ENCODE data around the gene LINGO4. TPM values are rescaled to one million over a fixed set of nuclear protein-coding genes. Genes with fewer than 3 reads are reported as not detected.

The LINGO4 gene
- total and polyA plus RNA-seq, 2 of the 13 experiments (the other 11 are each of a cell fraction or from before 2014, with no cell fraction given) = 0.02 to 0.05 TPM

DNA sequence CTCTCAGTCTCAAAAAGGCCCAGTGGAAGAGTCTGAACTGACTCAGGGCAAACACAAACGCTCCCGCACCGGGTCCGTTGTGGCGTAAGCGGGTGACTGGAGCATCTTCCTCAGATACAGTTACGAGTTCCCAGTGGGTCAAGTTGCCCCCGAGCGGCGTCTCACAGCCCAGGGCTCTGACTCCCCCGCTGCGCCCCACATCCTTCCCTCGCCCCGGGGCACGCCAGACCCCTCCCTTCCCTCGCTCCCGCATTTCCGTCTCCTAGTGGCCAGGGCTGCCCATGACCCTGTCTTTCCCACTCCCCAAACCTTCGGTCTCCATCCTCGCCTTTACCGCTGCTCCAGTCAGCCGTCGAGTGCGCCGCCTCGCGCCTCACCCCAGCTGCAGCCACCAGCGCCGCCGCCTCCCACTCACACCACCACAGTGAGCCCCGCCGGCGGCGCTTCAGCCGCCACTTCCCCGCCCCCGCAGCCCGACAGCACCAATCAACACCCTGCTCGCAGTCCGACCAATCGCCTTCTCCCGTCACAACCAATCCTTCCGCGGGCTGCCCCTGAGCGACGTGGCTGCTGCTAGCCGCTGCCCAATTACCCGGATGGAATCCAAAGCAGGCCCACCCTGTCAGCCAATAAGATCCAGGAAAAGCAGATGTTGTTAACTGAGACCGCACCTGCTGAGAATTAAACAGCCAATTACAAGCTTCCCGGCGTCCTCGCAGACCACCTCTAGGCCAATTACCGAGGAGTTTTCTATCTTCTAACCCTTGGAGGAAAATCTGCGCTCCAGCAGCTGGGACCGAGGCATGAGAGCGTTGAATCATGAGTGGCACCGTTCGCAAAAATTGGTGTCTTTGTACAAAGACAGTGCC lies 14.9 kb downstream of the LINGO4 start, which contains the start of gene TDRKH (continued):
- TF ChIP-seq, protein P1, sequence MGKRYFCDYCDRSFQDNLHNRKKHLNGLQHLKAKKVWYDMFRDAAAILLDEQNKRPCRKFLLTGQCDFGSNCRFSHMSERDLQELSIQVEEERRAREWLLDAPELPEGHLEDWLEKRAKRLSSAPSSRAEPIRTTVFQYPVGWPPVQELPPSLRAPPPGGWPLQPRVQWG (CRISPR knock-in tag; IDR thresholded peaks at IDR 0.05; ENCODE audit: borderline replicate concordance, low read depth) = no peak
- TF ChIP-seq, protein P2, sequence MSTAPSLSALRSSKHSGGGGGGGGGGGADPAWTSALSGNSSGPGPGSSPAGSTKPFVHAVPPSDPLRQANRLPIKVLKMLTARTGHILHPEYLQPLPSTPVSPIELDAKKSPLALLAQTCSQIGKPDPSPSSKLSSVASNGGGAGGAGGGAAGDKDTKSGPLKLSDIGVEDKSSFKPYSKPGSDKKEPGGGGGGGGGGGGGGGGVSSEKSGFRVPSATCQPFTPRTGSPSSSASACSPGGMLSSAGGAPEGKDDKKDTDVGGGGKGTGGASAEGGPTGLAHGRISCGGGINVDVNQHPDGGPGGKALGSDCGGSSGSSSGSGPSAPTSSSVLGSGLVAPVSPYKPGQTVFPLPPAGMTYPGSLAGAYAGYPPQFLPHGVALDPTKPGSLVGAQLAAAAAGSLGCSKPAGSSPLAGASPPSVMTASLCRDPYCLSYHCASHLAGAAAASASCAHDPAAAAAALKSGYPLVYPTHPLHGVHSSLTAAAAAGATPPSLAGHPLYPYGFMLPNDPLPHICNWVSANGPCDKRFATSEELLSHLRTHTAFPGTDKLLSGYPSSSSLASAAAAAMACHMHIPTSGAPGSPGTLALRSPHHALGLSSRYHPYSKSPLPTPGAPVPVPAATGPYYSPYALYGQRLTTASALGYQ (CRISPR knock-in tag; IDR thresholded peaks at IDR 0.05) = no peak; the same call in 1 of the 2 replicates
- no peak for TF ChIP-seq ZNF260 (CRISPR knock-in tag; IDR thresholded peaks at IDR 0.05; ENCODE audit: borderline replicate concordance, low read depth)
- TF ChIP-seq POGZ (CRISPR knock-in tag; IDR thresholded peaks at IDR 0.05) = no peak; the same call in 1 of the 2 replicates
- TF ChIP-seq, protein P3, sequence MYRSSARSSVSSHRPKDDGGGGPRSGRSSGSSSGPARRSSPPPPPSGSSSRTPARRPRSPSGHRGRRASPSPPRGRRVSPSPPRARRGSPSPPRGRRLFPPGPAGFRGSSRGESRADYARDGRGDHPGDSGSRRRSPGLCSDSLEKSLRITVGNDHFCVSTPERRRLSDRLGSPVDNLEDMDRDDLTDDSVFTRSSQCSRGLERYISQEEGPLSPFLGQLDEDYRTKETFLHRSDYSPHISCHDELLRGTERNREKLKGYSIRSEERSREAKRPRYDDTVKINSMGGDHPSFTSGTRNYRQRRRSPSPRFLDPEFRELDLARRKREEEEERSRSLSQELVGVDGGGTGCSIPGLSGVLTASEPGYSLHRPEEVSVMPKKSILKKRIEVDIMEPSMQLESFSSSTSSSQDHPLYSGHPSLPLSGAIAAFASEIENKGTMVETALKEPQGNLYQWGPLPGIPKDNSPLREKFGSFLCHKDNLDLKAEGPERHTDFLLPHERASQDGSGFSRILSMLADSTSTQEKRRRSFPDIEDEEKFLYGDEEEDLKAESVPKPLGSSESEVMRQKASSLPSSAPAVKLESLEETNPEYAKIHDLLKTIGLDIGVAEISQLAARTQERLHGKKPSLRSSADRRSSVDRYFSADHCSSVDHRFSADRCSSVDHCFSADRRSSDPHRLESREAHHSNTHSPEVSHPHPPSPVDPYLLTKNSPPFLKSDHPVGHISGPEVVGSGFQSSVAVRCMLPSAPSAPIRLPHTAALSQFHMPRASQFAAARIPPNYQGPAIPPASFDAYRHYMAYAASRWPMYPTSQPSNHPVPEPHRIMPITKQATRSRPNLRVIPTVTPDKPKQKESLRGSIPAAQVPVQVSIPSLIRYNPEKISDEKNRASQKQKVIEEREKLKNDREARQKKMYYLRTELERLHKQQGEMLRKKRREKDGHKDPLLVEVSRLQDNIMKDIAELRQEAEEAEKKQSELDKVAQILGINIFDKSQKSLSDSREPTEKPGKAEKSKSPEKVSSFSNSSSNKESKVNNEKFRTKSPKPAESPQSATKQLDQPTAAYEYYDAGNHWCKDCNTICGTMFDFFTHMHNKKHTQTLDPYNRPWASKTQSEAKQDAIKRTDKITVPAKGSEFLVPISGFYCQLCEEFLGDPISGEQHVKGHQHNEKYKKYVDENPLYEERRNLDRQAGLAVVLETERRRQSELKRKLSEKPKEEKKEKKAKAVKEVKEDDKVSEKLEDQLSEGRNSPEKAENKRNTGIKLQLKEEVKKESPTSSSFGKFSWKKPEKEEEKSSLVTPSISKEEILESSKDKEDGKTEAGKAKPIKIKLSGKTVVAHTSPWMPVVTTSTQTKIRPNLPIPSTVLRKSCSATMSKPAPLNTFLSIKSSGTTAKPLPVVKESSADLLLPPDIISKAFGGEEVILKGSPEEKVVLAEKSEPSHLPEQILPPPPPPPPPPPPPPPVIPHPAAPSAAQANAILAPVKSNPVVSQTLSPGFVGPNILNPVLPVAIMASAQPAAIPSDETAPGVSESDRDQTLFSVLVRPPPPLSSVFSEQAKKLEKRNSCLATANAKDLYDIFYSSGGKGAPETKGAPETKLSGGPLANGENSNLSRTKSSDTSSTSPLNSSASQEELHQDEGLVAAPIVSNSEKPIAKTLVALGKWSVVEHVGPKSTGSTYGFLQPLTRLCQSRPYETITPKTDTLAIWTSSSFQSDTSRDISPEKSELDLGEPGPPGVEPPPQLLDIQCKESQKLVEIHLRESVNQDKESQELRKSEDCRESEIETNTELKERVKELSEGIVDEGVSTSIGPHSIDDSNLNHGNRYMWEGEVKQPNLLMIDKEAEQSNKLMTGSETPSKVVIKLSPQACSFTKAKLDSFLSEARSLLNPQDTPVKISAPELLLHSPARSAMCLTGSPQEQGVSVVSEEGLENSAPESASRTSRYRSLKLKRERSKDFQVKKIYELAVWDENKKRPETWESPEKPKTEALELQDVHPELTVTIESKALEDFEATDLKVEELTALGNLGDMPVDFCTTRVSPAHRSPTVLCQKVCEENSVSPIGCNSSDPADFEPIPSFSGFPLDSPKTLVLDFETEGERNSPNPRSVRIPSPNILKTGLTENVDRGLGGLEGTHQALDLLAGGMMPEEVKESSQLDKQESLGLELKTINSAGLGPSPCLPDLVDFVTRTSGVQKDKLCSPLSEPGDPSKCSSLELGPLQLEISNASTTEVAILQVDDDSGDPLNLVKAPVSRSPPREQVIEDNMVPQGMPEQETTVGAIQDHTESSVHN (CRISPR knock-in tag; IDR thresholded peaks at IDR 0.05) = peak; percentile 36; the same call in 1 of the 2 replicates
- TF ChIP-seq, protein P4, sequence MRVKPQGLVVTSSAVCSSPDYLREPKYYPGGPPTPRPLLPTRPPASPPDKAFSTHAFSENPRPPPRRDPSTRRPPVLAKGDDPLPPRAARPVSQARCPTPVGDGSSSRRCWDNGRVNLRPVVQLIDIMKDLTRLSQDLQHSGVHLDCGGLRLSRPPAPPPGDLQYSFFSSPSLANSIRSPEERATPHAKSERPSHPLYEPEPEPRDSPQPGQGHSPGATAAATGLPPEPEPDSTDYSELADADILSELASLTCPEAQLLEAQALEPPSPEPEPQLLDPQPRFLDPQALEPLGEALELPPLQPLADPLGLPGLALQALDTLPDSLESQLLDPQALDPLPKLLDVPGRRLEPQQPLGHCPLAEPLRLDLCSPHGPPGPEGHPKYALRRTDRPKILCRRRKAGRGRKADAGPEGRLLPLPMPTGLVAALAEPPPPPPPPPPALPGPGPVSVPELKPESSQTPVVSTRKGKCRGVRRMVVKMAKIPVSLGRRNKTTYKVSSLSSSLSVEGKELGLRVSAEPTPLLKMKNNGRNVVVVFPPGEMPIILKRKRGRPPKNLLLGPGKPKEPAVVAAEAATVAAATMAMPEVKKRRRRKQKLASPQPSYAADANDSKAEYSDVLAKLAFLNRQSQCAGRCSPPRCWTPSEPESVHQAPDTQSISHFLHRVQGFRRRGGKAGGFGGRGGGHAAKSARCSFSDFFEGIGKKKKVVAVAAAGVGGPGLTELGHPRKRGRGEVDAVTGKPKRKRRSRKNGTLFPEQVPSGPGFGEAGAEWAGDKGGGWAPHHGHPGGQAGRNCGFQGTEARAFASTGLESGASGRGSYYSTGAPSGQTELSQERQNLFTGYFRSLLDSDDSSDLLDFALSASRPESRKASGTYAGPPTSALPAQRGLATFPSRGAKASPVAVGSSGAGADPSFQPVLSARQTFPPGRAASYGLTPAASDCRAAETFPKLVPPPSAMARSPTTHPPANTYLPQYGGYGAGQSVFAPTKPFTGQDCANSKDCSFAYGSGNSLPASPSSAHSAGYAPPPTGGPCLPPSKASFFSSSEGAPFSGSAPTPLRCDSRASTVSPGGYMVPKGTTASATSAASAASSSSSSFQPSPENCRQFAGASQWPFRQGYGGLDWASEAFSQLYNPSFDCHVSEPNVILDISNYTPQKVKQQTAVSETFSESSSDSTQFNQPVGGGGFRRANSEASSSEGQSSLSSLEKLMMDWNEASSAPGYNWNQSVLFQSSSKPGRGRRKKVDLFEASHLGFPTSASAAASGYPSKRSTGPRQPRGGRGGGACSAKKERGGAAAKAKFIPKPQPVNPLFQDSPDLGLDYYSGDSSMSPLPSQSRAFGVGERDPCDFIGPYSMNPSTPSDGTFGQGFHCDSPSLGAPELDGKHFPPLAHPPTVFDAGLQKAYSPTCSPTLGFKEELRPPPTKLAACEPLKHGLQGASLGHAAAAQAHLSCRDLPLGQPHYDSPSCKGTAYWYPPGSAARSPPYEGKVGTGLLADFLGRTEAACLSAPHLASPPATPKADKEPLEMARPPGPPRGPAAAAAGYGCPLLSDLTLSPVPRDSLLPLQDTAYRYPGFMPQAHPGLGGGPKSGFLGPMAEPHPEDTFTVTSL (CRISPR knock-in tag; IDR thresholded peaks at IDR 0.05; ENCODE audit: borderline replicate concordance) = no peak
- no peak for TF ChIP-seq CBX5 (CRISPR knock-in tag; IDR thresholded peaks at IDR 0.05; ENCODE audit: borderline replicate concordance)

Data from HepG2 (cell line).